SK-N-SH (cell line): ENCODE measurements around the gene DHDH. TPM values are rescaled to one million over a fixed set of nuclear protein-coding genes. Genes with fewer than 3 reads are reported as not detected.

ENCODE experiments used
- CTCF ChIA-PET: fragments of 300-600, 350-600 bp; formaldehyde crosslinking; extraction: SDS; loops from one replicate; lab custom pipeline; 2021; lab: Yijun Ruan, JAX
- POLR2A ChIA-PET: fragments of 350-600 bp; sonication (Branson Sonifier 250); formaldehyde crosslinking; extraction: SDS; loops from one replicate; lab custom pipeline; 2020; ENCODE audit warnings: antibody characterized with exemption, inconsistent platforms; lab: Yijun Ruan, JAX
- DNase-seq: peaks from one replicate; pipeline ENCODE4 v3.0.0; 2012
- H2AFZ ChIP-seq: fragments of 200-600 bp; sonication (generic); 2 replicates; pipeline ENCODE4 v1.8.1; 2016; ENCODE audit warnings: antibody characterized with exemption, mild to moderate bottlenecking, low read depth
- H3F3A ChIP-seq: fragments of 200-600 bp; sonication (generic); replicated peaks from 2 replicates; pipeline ENCODE3; 2016; ENCODE audit warnings: antibody characterized with exemption, mild to moderate bottlenecking; ENCODE audit not compliant: insufficient read depth
- H3K27ac ChIP-seq, 2 experiments: fragments of 200-500 bp in 1 of 2; fragments of 200-600 bp in 1 of 2; sonication (Bioruptor generic) in 1 of 2; sonication (generic), shearing (Covaris generic) in 1 of 2; 2 replicates each; pipeline versions ENCODE4 v1.5.1 to v1.6.1; 2014 to 2016; ENCODE audit warnings: low read depth in 2 of 2, inconsistent platforms in 1 of 2, low read length in 1 of 2, mild to moderate bottlenecking in 1 of 2, mixed read lengths in 1 of 2
- H3K27me3 ChIP-seq: fragments of 200-600 bp; sonication (generic), shearing (Covaris generic); 2 replicates; pipeline ENCODE4 v1.6.1; 2016; ENCODE audit warnings: mixed run types; ENCODE audit not compliant: insufficient read depth
- H3K36me3 ChIP-seq, 2 experiments: fragments of 200-500 bp in 1 of 2; fragments of 200-600 bp in 1 of 2; sonication (Bioruptor generic) in 1 of 2; sonication (generic) in 1 of 2; replicated peaks in 1 of 2; 2 replicates each; pipeline versions ENCODE3 to v1.5.1; 2014 to 2016; ENCODE audit warnings: low read length in 1 of 2, mild to moderate bottlenecking in 1 of 2; ENCODE audit not compliant: insufficient read depth in 2 of 2, control insufficient read depth in 1 of 2
- H3K4me1 ChIP-seq, 2 experiments: fragments of 200-500 bp in 1 of 2; fragments of 200-600 bp in 1 of 2; sonication (Bioruptor generic) in 1 of 2; sonication (generic), shearing (Covaris generic) in 1 of 2; 2 replicates each; pipeline versions ENCODE4 v1.5.1 to v1.6.1; 2014 to 2016; ENCODE audit warnings: low read depth in 1 of 2, low read length in 1 of 2, mixed run types in 1 of 2; ENCODE audit not compliant: insufficient read depth in 2 of 2, control insufficient read depth in 1 of 2
- H3K4me2 ChIP-seq: fragments of 200-600 bp; sonication (generic), shearing (Covaris generic); 2 replicates; pipeline ENCODE4 v1.6.1; 2017; ENCODE audit warnings: mixed run types
- H3K4me3 ChIP-seq, 2 experiments: fragments of 200-500 bp in 1 of 2; fragments of 200-600 bp in 1 of 2; sonication (Bioruptor generic) in 1 of 2; sonication (generic), shearing (Covaris generic) in 1 of 2; 2 replicates each; pipeline versions ENCODE4 v1.5.1 to v1.8.1; 2014 to 2016; ENCODE audit warnings: low read depth in 2 of 2, inconsistent platforms in 1 of 2, low read length in 1 of 2, mild to moderate bottlenecking in 1 of 2, mixed read lengths in 1 of 2, moderate library complexity in 1 of 2
- H3K79me2 ChIP-seq: fragments of 200-600 bp; sonication (generic); 2 replicates; pipeline ENCODE4 v1.8.1; 2017; ENCODE audit warnings: mild to moderate bottlenecking; ENCODE audit not compliant: insufficient read depth
- H3K9ac ChIP-seq: fragments of 200-600 bp; sonication (generic); 2 replicates; pipeline ENCODE4 v1.6.1; 2017; ENCODE audit warnings: mixed run types
- H3K9me2 ChIP-seq: fragments of 200-600 bp; sonication (generic); 2 replicates; pipeline ENCODE4 v1.6.1; 2017; ENCODE audit warnings: mixed run types
- H3K9me3 ChIP-seq: fragments of 200-600 bp; sonication (generic); 2 replicates; pipeline ENCODE4 v1.6.1; 2017; ENCODE audit warnings: mixed run types, mild to moderate bottlenecking, moderate library complexity
- H4K20me1 ChIP-seq: fragments of 200-600 bp; sonication (generic); 2 replicates; pipeline ENCODE4 v1.6.1; 2017; ENCODE audit warnings: mild to moderate bottlenecking, mixed run types; ENCODE audit not compliant: insufficient read depth
- CHD2 ChIP-seq: fragments of 150-350 bp; IDR thresholded peaks from 2 replicates; pipeline ENCODE4 v1.6.1; 2018; ENCODE audit warnings: low read length; ENCODE audit not compliant: partially characterized antibody
- EP300 ChIP-seq, 2 experiments: IDR thresholded peaks; 2 replicates each; pipeline versions ENCODE4 v1.4.0 to v1.6.1; 2012; ENCODE audit warnings: borderline replicate concordance in 1 of 2, low read depth in 1 of 2, low read length in 1 of 2
- EZH2phosphoT487 ChIP-seq: fragments of 200-600 bp; sonication (generic); IDR thresholded peaks from 2 replicates; pipeline ENCODE4 v1.6.1; 2017; ENCODE audit warnings: low read depth, mixed run types, mild to moderate bottlenecking, antibody characterized with exemption, moderate library complexity, borderline replicate concordance
- FOXJ3 ChIP-seq: sonication (generic); formaldehyde crosslinking; IDR thresholded peaks from 2 replicates; pipeline ENCODE4 v1.5.1; 2020; ENCODE audit warnings: mild to moderate bottlenecking, missing genetic modification reagents
- FOXM1 ChIP-seq: IDR thresholded peaks from 2 replicates; pipeline ENCODE4 v1.4.0; 2012; ENCODE audit warnings: low read depth, mild to moderate bottlenecking
- GABPA ChIP-seq: IDR thresholded peaks from 2 replicates; pipeline ENCODE4 v1.4.0; 2012; ENCODE audit warnings: low read depth, mild to moderate bottlenecking
- GATA2 ChIP-seq: sonication (generic); formaldehyde crosslinking; IDR thresholded peaks from 2 replicates; pipeline ENCODE4 v1.5.0; 2020; ENCODE audit warnings: mild to moderate bottlenecking, missing genetic modification reagents
- IRF3 ChIP-seq: fragments of 150-350 bp; IDR thresholded peaks from 2 replicates; pipeline ENCODE4 v1.6.1; 2016; ENCODE audit warnings: mild to moderate bottlenecking, low read depth, low read length
- JUND ChIP-seq: IDR thresholded peaks from 2 replicates; pipeline ENCODE4 v1.4.0; 2012
- MAX ChIP-seq: IDR thresholded peaks from 2 replicates; pipeline ENCODE4 v1.4.0; 2012; ENCODE audit warnings: low read depth
- MEF2A ChIP-seq: IDR thresholded peaks from 2 replicates; pipeline ENCODE4 v1.4.0; 2012; ENCODE audit warnings: low read depth, borderline replicate concordance
- MXI1 ChIP-seq: IDR thresholded peaks from 2 replicates; pipeline ENCODE4 v1.6.1; 2012; ENCODE audit warnings: mild to moderate bottlenecking, low read depth, low read length, improper control_type of control experiment
- NFIC ChIP-seq: IDR thresholded peaks from 2 replicates; pipeline ENCODE4 v1.4.0; 2012; ENCODE audit warnings: borderline replicate concordance
- NRF1 ChIP-seq: IDR thresholded peaks from 2 replicates; pipeline ENCODE4 v1.6.1; 2012; ENCODE audit warnings: low read depth, mild to moderate bottlenecking, low read length
- PBX3 ChIP-seq: IDR thresholded peaks from 2 replicates; pipeline ENCODE4; 2012
- POLR2AphosphoS5 ChIP-seq: IDR thresholded peaks from 2 replicates; pipeline ENCODE4 v1.6.1; 2012; ENCODE audit warnings: low read depth, low read length
- RAD21 ChIP-seq: IDR thresholded peaks from 2 replicates; pipeline ENCODE4 v1.6.1; 2012; ENCODE audit warnings: mild to moderate bottlenecking, low read length
- RCOR1 ChIP-seq: fragments of 150-350 bp; IDR thresholded peaks from 2 replicates; pipeline ENCODE4 v1.6.1; 2017; ENCODE audit warnings: antibody characterized with exemption, low read length
- RFX5 ChIP-seq: IDR thresholded peaks from 2 replicates; pipeline ENCODE4 v1.6.1; 2012; ENCODE audit warnings: mild to moderate bottlenecking, improper control_type of control experiment, low read length
- SMC3 ChIP-seq: IDR thresholded peaks from 2 replicates; pipeline ENCODE4 v1.6.1; 2012; ENCODE audit warnings: low read depth, low read length, improper control_type of control experiment
- TAF1 ChIP-seq: IDR thresholded peaks from 2 replicates; pipeline ENCODE4 v1.6.1; 2012; ENCODE audit warnings: low read depth, mild to moderate bottlenecking, low read length, moderate library complexity, borderline replicate concordance
- TEAD4 ChIP-seq: IDR thresholded peaks from 2 replicates; pipeline ENCODE4 v1.4.0; 2012; ENCODE audit warnings: mild to moderate bottlenecking, borderline replicate concordance; ENCODE audit not compliant: insufficient read depth
- YY1 ChIP-seq: IDR thresholded peaks from 2 replicates; pipeline ENCODE4 v1.4.0; 2012; ENCODE audit warnings: low read depth, mild to moderate bottlenecking
- WGBS: methylation state at CpG from one replicate; pipeline ENCODE4 v1.1.6; 2017; ENCODE audit warnings: low lambda C conversion rate; 5-methylcytosine and 5-hydroxymethylcytosine counted together
- polyA plus RNA-seq, 3 experiments: library from polyadenylated mRNA; depleted of rRNA; stranded (reverse); fragments of >200 nt; gene quantifications; 2 replicates each; pipeline ENCODE4 v1.2.3, GENCODE V29; 2012

DHDH gene
- polyA plus RNA-seq, 1 of the 3 experiments (the other 2 are of a cell fraction) = 0.72 TPM

GRCh38 chr19:48965040-48965805 is 31.7 kb downstream of the DHDH start, which contains the start of gene FTL (continued):
- TF ChIP-seq PBX3 (peak; percentile 16; the same call in 1 of the 2 replicates), MAX (peak; percentile 63), RAD21 (no peak), CHD2 (peak; percentile 77), IRF3 (peak; percentile 37; the same call in 1 of the 2 replicates), TAF1 (peak; percentile 94), GATA2 (CRISPR knock-in tag) (no peak)

- Histone ChIP-seq H3K27ac (peak overlapping the region; percentile 70 to 72), H3F3A (peaks cover 52% of the 10 kb centered on the region), H3K4me3 (peak overlapping the region; percentile 68 to 74), H4K20me1 (peaks cover 18% of the 10 kb centered on the region), H3K36me3 (peaks cover 13 to 27% of the 10 kb centered on the region in 2 experiments), H3K9me2 (no peaks in the 10 kb centered on the region), H3K4me1 (peaks cover 17 to 26% of the 10 kb centered on the region in 2 experiments; a peak in 3 of 4 replicates), H3K4me2 (peak overlapping the region; percentile 98), H3K9me3 (no peaks in the 10 kb centered on the region), H3K9ac (peak overlapping the region; percentile 92), H2AFZ (no peak overlapping the region), H3K79me2 (peaks cover 19% of the 10 kb centered on the region), H3K27me3 (no peaks in the 10 kb centered on the region)
- 9% methylated on average over 34 of the region's 36 CpGs for WGBS
- POLR2A ChIA-PET = interaction anchor here (0.8 to 0.9 kb wide), 2 partner anchors 11 to 27 kb away, joined by 3 read pairs; partner anchors contain the start of genes GYS1 and RUVBL2
- CTCF ChIA-PET = interaction anchor here (0.6 to 3.9 kb wide), 7 partner anchors 27 to 213 kb away, joined by 3 to 12 read pairs (median 6); partner anchors contain the start of genes GYS1, HSD17B14 and RUVBL2
- DNase-seq = peak; percentile 82
- TF ChIP-seq MEF2A (no peak), POLR2AphosphoS5 (peak; percentile 43; the same call in 1 of the 2 replicates), MXI1 (peak; percentile 92), FOXJ3 (no peak), NFIC (no peak), RAD21 (no peak), FOXM1 (no peak), YY1 (0 out of 2 replicates have a peak, but pooled peaks have one; percentile 9), TAF1 (no peak), EZH2phosphoT487 (no peak), RFX5 (no peak), MAX (peak; percentile 31; the same call in 1 of the 2 replicates), GABPA (no peak; the same call in 1 of the 2 replicates), JUND (no peak), SMC3 (no peak), NRF1 (no peak), EP300 (IDR thresholded peaks at IDR 0.05; ENCODE audit: borderline replicate concordance in 1 of 2, low read depth in 1 of 2, low read length in 1 of 2) (no peak), RCOR1 (no peak), TEAD4 (no peak)
These were observed 32.5 kb downstream of the DHDH start for GRCh38 chr19:48965806-48966540.
